IMR-90 (cell line): Measurements from ENCODE around the gene ZNF124. TPM values are rescaled to one million over a fixed set of nuclear protein-coding genes. Genes with fewer than 3 reads are reported as not detected.
"Not testable (repeated sequence)": the region's sequence is repeated elsewhere in the genome, so short reads cannot be mapped to it uniquely, and the experiment has no call there.

Source experiments
- ATAC-seq: fragments of 200-7000 bp; cut with Tn5 transposase; 2 replicates; pipeline ENCODE4 v1.9.1; 2020; ENCODE audit warnings: low read depth, mild to moderate bottlenecking, moderate library complexity
- Bru-seq: library from RNA; stranded (reverse); fragments of 400-500 nt; gene quantifications from one replicate; lab custom pipeline; 2021; lab: Mats Ljungman, UMichigan
- BruChase-seq, 2 experiments: library from RNA; stranded (reverse); fragments of 400-500 nt; gene quantifications; one replicate each; lab custom pipeline; 2021; lab: Mats Ljungman, UMichigan
- BruUV-seq: library from RNA; stranded (reverse); fragments of 400-500 nt; replicated peaks from 2 replicates; lab custom pipeline; 2021; lab: Mats Ljungman, UMichigan
- CTCF ChIA-PET: fragments of 300-600 bp; formaldehyde crosslinking; extraction: SDS; loops from one replicate; lab custom pipeline; 2021; ENCODE audit warnings: antibody characterized with exemption; lab: Yijun Ruan, JAX
- POLR2A ChIA-PET: fragments of 300-600 bp; sonication (Branson Sonifier 250); formaldehyde crosslinking; loops from one replicate; lab custom pipeline; 2022; ENCODE audit warnings: antibody characterized with exemption; ENCODE audit not compliant: unreplicated experiment; lab: Charles Lee
- DNase-seq: peaks from one replicate; pipeline ENCODE4 v3.0.0; 2013
- H2AFZ ChIP-seq: replicated peaks from 2 replicates; pipeline ENCODE3; 2013; ENCODE audit warnings: low read length, mild to moderate bottlenecking; ENCODE audit not compliant: poor library complexity
- H2AK5ac ChIP-seq: 2 replicates; pipeline ENCODE4 v1.6.1; 2013; ENCODE audit warnings: low read depth, low read length, inconsistent platforms
- H2AK9ac ChIP-seq: replicated peaks from 2 replicates; pipeline ENCODE3; 2013; ENCODE audit warnings: mild to moderate bottlenecking, low read depth, low read length, moderate library complexity; ENCODE audit not compliant: poor library complexity
- H2BK120ac ChIP-seq: 2 replicates; pipeline ENCODE4 v1.6.1; 2013; ENCODE audit warnings: low read depth, low read length, inconsistent platforms
- H2BK15ac ChIP-seq: 3 replicates; pipeline ENCODE4 v1.6.1; 2013; ENCODE audit warnings: low read depth, low read length, inconsistent platforms
- H2BK20ac ChIP-seq: 2 replicates; pipeline ENCODE4 v1.6.1; 2013; ENCODE audit warnings: low read depth, mild to moderate bottlenecking, inconsistent platforms, low read length, moderate library complexity
- H2BK5ac ChIP-seq: 2 replicates; pipeline ENCODE4 v1.6.1; 2013; ENCODE audit warnings: mild to moderate bottlenecking, low read depth, low read length, inconsistent platforms; ENCODE audit not compliant: poor library complexity, severe bottlenecking
- H3K14ac ChIP-seq: replicated peaks from 2 replicates; pipeline ENCODE4 v1.6.1; 2013; ENCODE audit warnings: low read depth, low read length, inconsistent platforms
- H3K18ac ChIP-seq: 2 replicates; pipeline ENCODE4 v1.6.1; 2013; ENCODE audit warnings: low read depth, low read length, control low read depth
- H3K23ac ChIP-seq: 2 replicates; pipeline ENCODE4 v1.6.1; 2013; ENCODE audit warnings: low read depth, low read length, inconsistent platforms
- H3K27ac ChIP-seq: 2 replicates; pipeline ENCODE4 v1.5.1; 2013; ENCODE audit warnings: mild to moderate bottlenecking, control low read depth, low read length; ENCODE audit not compliant: insufficient read depth
- H3K27me3 ChIP-seq: 2 replicates; pipeline ENCODE4 v1.6.1; 2013; ENCODE audit warnings: low read length; ENCODE audit not compliant: control insufficient read depth, insufficient read depth
- H3K36me3 ChIP-seq: 2 replicates; pipeline ENCODE4 v1.6.1; 2013; ENCODE audit warnings: low read length, mixed read lengths; ENCODE audit not compliant: control insufficient read depth, insufficient read depth
- H3K4ac ChIP-seq: 2 replicates; pipeline ENCODE4 v1.6.1; 2013; ENCODE audit warnings: low read depth, low read length, inconsistent platforms
- H3K4me1 ChIP-seq: 2 replicates; pipeline ENCODE4 v1.6.1; 2013; ENCODE audit warnings: low read length, mixed read lengths; ENCODE audit not compliant: control insufficient read depth, insufficient read depth
- H3K4me2 ChIP-seq: 2 replicates; pipeline ENCODE4 v1.6.1; 2013; ENCODE audit warnings: low read depth, mild to moderate bottlenecking, control low read depth, low read length, moderate library complexity
- H3K4me3 ChIP-seq: 2 replicates; pipeline ENCODE4 v1.5.1; 2013; ENCODE audit warnings: low read depth, mild to moderate bottlenecking, control low read depth, low read length, moderate library complexity; ENCODE audit not compliant: insufficient read depth
- H3K56ac ChIP-seq: 2 replicates; pipeline ENCODE4 v1.6.1; 2013; ENCODE audit warnings: low read length, inconsistent platforms; ENCODE audit not compliant: insufficient read depth; ENCODE audit errors: extremely low read depth
- H3K79me1 ChIP-seq, 2 experiments: 2 replicates each; pipeline ENCODE4 v1.6.1; 2013; ENCODE audit warnings: low read length in 2 of 2, inconsistent platforms in 1 of 2, low read depth in 1 of 2
- H3K9ac ChIP-seq: 2 replicates; pipeline ENCODE4 v1.6.1; 2013; ENCODE audit warnings: low read depth, low read length, control low read depth
- H3K9me1 ChIP-seq: 2 replicates; pipeline ENCODE4 v1.6.1; 2013; ENCODE audit warnings: low read length, inconsistent platforms; ENCODE audit not compliant: insufficient read depth
- H3K9me3 ChIP-seq: 2 replicates; pipeline ENCODE4 v1.6.1; 2013; ENCODE audit warnings: low read length; ENCODE audit not compliant: control insufficient read depth, insufficient read depth
- H4K20me1 ChIP-seq: 2 replicates; pipeline ENCODE4 v1.6.1; 2013; ENCODE audit warnings: low read length, inconsistent platforms; ENCODE audit not compliant: insufficient read depth
- H4K5ac ChIP-seq: 2 replicates; pipeline ENCODE4 v1.6.1; 2013; ENCODE audit warnings: mild to moderate bottlenecking, low read depth, low read length, control low read depth
- H4K8ac ChIP-seq, 2 experiments: 2 replicates each; pipeline ENCODE4 v1.6.1; 2013; ENCODE audit warnings: low read depth in 2 of 2, low read length in 2 of 2, control low read depth in 1 of 2, inconsistent platforms in 1 of 2
- H4K91ac ChIP-seq: 2 replicates; pipeline ENCODE4 v1.6.1; 2013; ENCODE audit warnings: low read depth, low read length, inconsistent platforms; ENCODE audit not compliant: insufficient read depth
- WGBS, 2 experiments: methylation state at CpG; one replicate each; pipeline versions ENCODE4 v1.1.5 to v1.1.7; 2013; ENCODE audit warnings: missing lambda C conversion rate in 2 of 2; ENCODE audit not compliant: insufficient read length in 1 of 2; ENCODE audit errors: extremely low coverage in 2 of 2; 5-methylcytosine and 5-hydroxymethylcytosine counted together
- dilution Hi-C: fragments of 300-500 bp; cut with HindIII; formaldehyde crosslinking; loops from one replicate; pipeline ENCODE4 v1.14.3; 2018; ENCODE audit warnings: low sequenced_read_pairs; ENCODE audit not compliant: unreplicated experiment
- in situ Hi-C: fragments of 300-500 bp; cut with MboI; formaldehyde crosslinking; loops from 3 replicates; pipeline ENCODE4 v1.14.3; 2019; ENCODE audit warnings: low sequenced_read_pairs, inconsistent platforms, mixed read lengths
- intact Hi-C: fragments of 100-400 bp; cut with micrococcal nuclease; formaldehyde crosslinking; loops from 2 replicates; pipeline ENCODE4 v1.10.0; 2022
- long read RNA-seq: library from polyadenylated mRNA; unstranded; transcript quantifications from one replicate; pipeline ENCODE4 v2.0.0, GENCODE V29; 2021; ENCODE audit not compliant: unreplicated experiment
- polyA plus RNA-seq, 3 experiments: library from polyadenylated mRNA; depleted of rRNA; stranded (reverse); fragments of >200 nt; gene quantifications; 2 replicates each; pipeline ENCODE4 v1.2.3, GENCODE V29; 2012; ENCODE audit warnings: low replicate concordance in 1 of 3
- total RNA-seq: library from RNA; depleted of rRNA; stranded (reverse); fragments of >200 nt; gene quantifications from 2 replicates; pipeline ENCODE4 v1.2.3, GENCODE V29; 2012; rRNA removed

ZNF124 gene
- total RNA-seq (77.8 and 89.3 TPM in 2 replicates), polyA plus RNA-seq (2012; rRNA removed) (3.0 and 3.2 TPM in 2 replicates), Bru-seq, nascent RNA (percentile 81 among the genes with signal in this experiment), BruChase-seq, experiment 1, labeled RNA remaining after a 6-hour chase (percentile 96 among the genes with signal in this experiment), BruChase-seq, experiment 2, labeled RNA remaining after a 2-hour chase (percentile 97 among the genes with signal in this experiment)
- polyA plus RNA-seq (2012; cell fraction: cytosol; rRNA removed) = 0.91 and 1.6 TPM in 2 replicates
- 2.0 and 10.6 TPM in 2 replicates for polyA plus RNA-seq (2012; cell fraction: nucleus; rRNA removed; ENCODE audit: low replicate concordance)
- long read RNA-seq, partial matches to known transcripts = 0 of 7 reads
- long read RNA-seq, other reads (novel, unspliced or antisense) = 3 of 7 reads

DNA sequence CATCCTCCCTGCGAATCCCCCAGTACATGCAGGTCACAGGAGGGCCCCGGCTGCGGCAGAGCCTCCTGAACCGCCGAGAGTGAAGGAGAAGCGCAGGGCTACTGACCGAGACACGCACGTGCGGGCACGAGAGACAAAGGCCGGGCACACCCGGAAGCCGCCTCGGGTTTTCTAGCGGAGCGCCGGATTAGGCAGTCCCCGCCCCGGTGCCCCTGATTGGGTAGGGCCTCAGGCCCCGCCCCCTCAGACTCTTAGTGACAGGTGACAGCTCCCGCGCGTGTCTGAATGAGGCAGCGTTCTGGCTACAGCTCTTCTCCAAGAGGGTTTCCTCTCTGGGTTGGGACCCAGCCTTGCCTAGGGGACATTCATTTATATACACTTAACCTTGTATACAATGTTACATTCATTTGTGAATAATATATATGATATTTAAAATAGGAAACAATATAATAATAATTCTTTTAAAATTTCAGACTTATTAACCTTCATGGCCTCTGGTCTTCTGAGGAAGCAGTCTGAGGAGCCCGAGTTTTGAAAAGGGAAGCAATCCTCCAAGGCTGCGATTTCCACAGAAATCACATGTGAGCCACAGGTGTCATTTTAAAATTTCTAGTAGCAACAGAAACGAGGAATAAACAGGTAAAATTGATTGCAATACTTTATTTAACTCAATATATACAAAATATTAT lies at the start of gene ZNF124:
TSS of gene ZNF124 (minus strand) at position 146 of the 689 bp plus-strand sequence. CDS start at position 3, 143 bp downstream.
- H3K4me3 ChIP-seq, H2BK20ac ChIP-seq, H2AK5ac ChIP-seq, H3K9me3 ChIP-seq, H2BK120ac ChIP-seq, H2AK9ac ChIP-seq, intact Hi-C loops, H3K23ac ChIP-seq, H3K14ac ChIP-seq, H3K56ac ChIP-seq, DNase-seq, H2BK5ac ChIP-seq, POLR2A ChIA-PET, H4K5ac ChIP-seq, H3K4me2 ChIP-seq, H3K4me1 ChIP-seq, H2BK15ac ChIP-seq, H4K8ac ChIP-seq, H3K18ac ChIP-seq, H3K27me3 ChIP-seq, H3K9ac ChIP-seq, H3K27ac ChIP-seq, dilution Hi-C loops, H3K4ac ChIP-seq, H4K91ac ChIP-seq, BruUV-seq, H4K20me1 ChIP-seq, H3K36me3 ChIP-seq, in situ Hi-C loops, H3K9me1 ChIP-seq, CTCF ChIA-PET: not testable (repeated sequence)
- peaks cover 0 to 12% of the 10 kb centered on the region in 2 experiments; a peak in 3 of 4 replicates for H3K79me1 ChIP-seq
- ATAC-seq = peak; percentile 98
- WGBS, 2 experiments = 35% methylated on average over 2 of the region's 28 CpGs; no CpG with 5 or more reads in 1 of the 2 experiments
- peak within 1 kb of the TSS; percentile 24 for H2AFZ ChIP-seq

DNA sequence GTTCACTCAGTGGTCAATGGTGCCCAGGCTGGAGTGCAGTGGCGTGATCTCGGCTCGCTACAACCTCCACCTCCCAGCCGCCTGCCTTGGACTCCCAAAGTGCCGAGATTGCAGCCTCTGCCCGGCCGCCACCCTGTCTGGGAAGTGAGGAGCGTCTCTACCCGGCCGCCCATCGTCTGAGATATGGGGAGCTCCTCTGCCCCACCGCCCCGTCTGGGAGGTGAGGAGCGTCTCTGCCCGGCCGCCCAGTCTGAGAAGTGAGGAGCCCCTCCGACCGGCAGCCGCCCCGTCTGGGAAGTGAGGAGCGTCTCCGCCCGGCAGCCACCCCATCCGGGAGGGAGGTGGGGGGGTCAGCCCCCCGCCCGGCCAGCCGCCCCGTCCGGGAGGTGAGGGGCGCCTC lies 48.5 kb upstream of the ZNF124 start:
- H2BK20ac ChIP-seq, H3K27me3 ChIP-seq, H3K4ac ChIP-seq, H4K8ac ChIP-seq, H3K9ac ChIP-seq, ATAC-seq, DNase-seq, H3K56ac ChIP-seq, H3K79me1 ChIP-seq, CTCF ChIA-PET, in situ Hi-C loops, H3K4me1 ChIP-seq, H3K27ac ChIP-seq, H2AK9ac ChIP-seq, H3K18ac ChIP-seq, H4K20me1 ChIP-seq, H3K9me1 ChIP-seq, H3K14ac ChIP-seq, H3K9me3 ChIP-seq, H3K4me2 ChIP-seq, H3K4me3 ChIP-seq, H4K5ac ChIP-seq, H2AK5ac ChIP-seq, POLR2A ChIA-PET, H2BK5ac ChIP-seq, dilution Hi-C loops, intact Hi-C loops, H2AFZ ChIP-seq, H2BK120ac ChIP-seq, H3K36me3 ChIP-seq, H4K91ac ChIP-seq, H3K23ac ChIP-seq, BruUV-seq, H2BK15ac ChIP-seq: not testable (repeated sequence)
- WGBS, 2 experiments = no CpG with 5 or more reads among the region's 30 CpGs
